Ecto neural progenitor cell (in vitro differentiated cells): ENCODE measurements around the gene DMRTC2.

Experiments used
- DNase-seq: peaks from one replicate; pipeline ENCODE4 v3.0.0-alpha.2; 2018; ENCODE audit warnings: low spot score

The DMRTC2 gene

GRCh38 chr19:41890936-41891335, 46.1 kb downstream of the DMRTC2 start:
- no peak for DNase-seq

GRCh38 chr19:41892173-41892902, 47.5 kb downstream of the DMRTC2 start:
- no peak for DNase-seq

GRCh38 chr19:41893899-41894298, 49.1 kb downstream of the DMRTC2 start:
- DNase-seq = no peak

GRCh38 chr19:41894350-41894749, 49.5 kb downstream of the DMRTC2 start:
- DNase-seq = no peak

- DNase-seq = no peak
These were observed 51.1 kb downstream of the DMRTC2 start for GRCh38 chr19:41895745-41896580.

- no peak for DNase-seq
These were observed 51.7 kb downstream of the DMRTC2 start for GRCh38 chr19:41896581-41896942.

- DNase-seq = no peak
These were observed 52.3 kb downstream of the DMRTC2 start for GRCh38 chr19:41897181-41897580.

- DNase-seq = no peak
These were observed 53.0 kb downstream of the DMRTC2 start for GRCh38 chr19:41897820-41898219.

- DNase-seq = no peak
These were observed 53.4 kb downstream of the DMRTC2 start for GRCh38 chr19:41898235-41898634.
